HG02571 (cell line): ENCODE data around the gene EHBP1L1.
"Not testable (repeated sequence)": the region's sequence is repeated elsewhere in the genome, so short reads cannot be mapped to it uniquely, and the experiment has no call there.

ENCODE experiments used
- ATAC-seq: cut with Tn5 transposase; IDR thresholded peaks from one replicate; pipeline ENCODE4 v1.9.1; 2021; ENCODE audit warnings: mild to moderate bottlenecking, moderate library complexity; ENCODE audit not compliant: unreplicated experiment

EHBP1L1 gene

GRCh38 chr11:65633390-65634108, 57.7 kb downstream of the EHBP1L1 start:
- ATAC-seq, result no peak

- no peak for ATAC-seq
Measured at GRCh38 chr11:65634109-65634436, 58.2 kb downstream of the EHBP1L1 start.

- no peak for ATAC-seq
Measured at GRCh38 chr11:65634440-65634839, 58.6 kb downstream of the EHBP1L1 start.

- no peak for ATAC-seq
Measured at GRCh38 chr11:65634905-65635731, 59.3 kb downstream of the EHBP1L1 start.

GRCh38 chr11:65636108-65637031, 60.5 kb downstream of the EHBP1L1 start:
- ATAC-seq, result no peak

- ATAC-seq, result no peak
Measured at GRCh38 chr11:65637032-65637557, 61.2 kb downstream of the EHBP1L1 start.

GRCh38 chr11:65637794-65638419, 62.1 kb downstream of the EHBP1L1 start, which contains the start of gene SIPA1:
Gene SIPA1 (plus strand): TSS chr11:65638101. CDS start chr11:65640922, 2,821 bp downstream.
- ATAC-seq, result no peak

GRCh38 chr11:65639228-65639597, 63.4 kb downstream of the EHBP1L1 start:
- ATAC-seq, result not testable (repeated sequence)

GRCh38 chr11:65639623-65640482, 64.0 kb downstream of the EHBP1L1 start:
- no peak for ATAC-seq

- ATAC-seq, result no peak
Measured at GRCh38 chr11:65640483-65641296, 64.8 kb downstream of the EHBP1L1 start.

- no peak for ATAC-seq
Measured at GRCh38 chr11:65641297-65642013, 65.6 kb downstream of the EHBP1L1 start.
